GM23338 (cell line): ENCODE measurements around the gene LRTM1.

Source experiments
- EZH2 ChIP-seq: fragments of 200-600 bp; sonication (generic); IDR thresholded peaks from one replicate; pipeline ENCODE4 v1.8.0; 2017; ENCODE audit warnings: antibody characterized with exemption, mild to moderate bottlenecking, low read depth; ENCODE audit not compliant: unreplicated experiment
- TF ChIP-seq, protein P1 (sequence below), 2 experiments: fragments of 200-600 bp in 1 of 2; sonication (generic) in 1 of 2; conservative IDR thresholded peaks; 2 replicates each; pipeline versions ENCODE4 v1.5.1 to v1.6.1; 2016 to 2017; ENCODE audit warnings: antibody characterized with exemption in 2 of 2, low read depth in 2 of 2, mild to moderate bottlenecking in 2 of 2, moderate library complexity in 1 of 2
- TF ChIP-seq, protein P2 (sequence below): IDR thresholded peaks from one replicate; pipeline ENCODE4 v1.6.1; 2018; ENCODE audit warnings: antibody characterized with exemption; ENCODE audit not compliant: unreplicated experiment

DNA sequence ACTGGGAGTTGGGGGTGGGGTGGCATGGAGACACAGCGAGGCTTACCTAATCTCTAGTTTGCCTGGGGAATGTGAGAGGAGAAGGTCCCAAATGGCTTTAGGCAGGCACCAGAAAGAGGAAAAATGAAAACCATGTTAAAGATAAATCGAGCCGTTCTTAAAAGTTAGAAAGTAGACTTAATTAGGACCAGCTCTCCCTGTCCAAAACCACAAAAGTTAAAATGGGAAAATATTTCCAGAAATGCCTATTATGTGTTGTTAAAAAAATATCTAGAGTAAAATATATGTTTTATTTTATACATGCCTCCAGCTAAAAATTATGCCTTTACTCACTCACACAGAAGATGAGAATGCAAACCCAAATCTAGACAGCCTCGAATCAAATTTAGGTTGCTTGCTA lies 50.1 kb downstream of the LRTM1 start:
- TF ChIP-seq, protein P1, sequence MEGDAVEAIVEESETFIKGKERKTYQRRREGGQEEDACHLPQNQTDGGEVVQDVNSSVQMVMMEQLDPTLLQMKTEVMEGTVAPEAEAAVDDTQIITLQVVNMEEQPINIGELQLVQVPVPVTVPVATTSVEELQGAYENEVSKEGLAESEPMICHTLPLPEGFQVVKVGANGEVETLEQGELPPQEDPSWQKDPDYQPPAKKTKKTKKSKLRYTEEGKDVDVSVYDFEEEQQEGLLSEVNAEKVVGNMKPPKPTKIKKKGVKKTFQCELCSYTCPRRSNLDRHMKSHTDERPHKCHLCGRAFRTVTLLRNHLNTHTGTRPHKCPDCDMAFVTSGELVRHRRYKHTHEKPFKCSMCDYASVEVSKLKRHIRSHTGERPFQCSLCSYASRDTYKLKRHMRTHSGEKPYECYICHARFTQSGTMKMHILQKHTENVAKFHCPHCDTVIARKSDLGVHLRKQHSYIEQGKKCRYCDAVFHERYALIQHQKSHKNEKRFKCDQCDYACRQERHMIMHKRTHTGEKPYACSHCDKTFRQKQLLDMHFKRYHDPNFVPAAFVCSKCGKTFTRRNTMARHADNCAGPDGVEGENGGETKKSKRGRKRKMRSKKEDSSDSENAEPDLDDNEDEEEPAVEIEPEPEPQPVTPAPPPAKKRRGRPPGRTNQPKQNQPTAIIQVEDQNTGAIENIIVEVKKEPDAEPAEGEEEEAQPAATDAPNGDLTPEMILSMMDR (conservative IDR thresholded peaks at IDR 0.05; ENCODE audit: low read depth in 2 of 2): no peak
- TF ChIP-seq EZH2: no peak
- TF ChIP-seq, protein P2, sequence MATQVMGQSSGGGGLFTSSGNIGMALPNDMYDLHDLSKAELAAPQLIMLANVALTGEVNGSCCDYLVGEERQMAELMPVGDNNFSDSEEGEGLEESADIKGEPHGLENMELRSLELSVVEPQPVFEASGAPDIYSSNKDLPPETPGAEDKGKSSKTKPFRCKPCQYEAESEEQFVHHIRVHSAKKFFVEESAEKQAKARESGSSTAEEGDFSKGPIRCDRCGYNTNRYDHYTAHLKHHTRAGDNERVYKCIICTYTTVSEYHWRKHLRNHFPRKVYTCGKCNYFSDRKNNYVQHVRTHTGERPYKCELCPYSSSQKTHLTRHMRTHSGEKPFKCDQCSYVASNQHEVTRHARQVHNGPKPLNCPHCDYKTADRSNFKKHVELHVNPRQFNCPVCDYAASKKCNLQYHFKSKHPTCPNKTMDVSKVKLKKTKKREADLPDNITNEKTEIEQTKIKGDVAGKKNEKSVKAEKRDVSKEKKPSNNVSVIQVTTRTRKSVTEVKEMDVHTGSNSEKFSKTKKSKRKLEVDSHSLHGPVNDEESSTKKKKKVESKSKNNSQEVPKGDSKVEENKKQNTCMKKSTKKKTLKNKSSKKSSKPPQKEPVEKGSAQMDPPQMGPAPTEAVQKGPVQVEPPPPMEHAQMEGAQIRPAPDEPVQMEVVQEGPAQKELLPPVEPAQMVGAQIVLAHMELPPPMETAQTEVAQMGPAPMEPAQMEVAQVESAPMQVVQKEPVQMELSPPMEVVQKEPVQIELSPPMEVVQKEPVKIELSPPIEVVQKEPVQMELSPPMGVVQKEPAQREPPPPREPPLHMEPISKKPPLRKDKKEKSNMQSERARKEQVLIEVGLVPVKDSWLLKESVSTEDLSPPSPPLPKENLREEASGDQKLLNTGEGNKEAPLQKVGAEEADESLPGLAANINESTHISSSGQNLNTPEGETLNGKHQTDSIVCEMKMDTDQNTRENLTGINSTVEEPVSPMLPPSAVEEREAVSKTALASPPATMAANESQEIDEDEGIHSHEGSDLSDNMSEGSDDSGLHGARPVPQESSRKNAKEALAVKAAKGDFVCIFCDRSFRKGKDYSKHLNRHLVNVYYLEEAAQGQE: no peak
